GM21423 (cell line): ENCODE results near the gene GPC5.
"Not testable (repeated sequence)": the region's sequence is repeated elsewhere in the genome, so short reads cannot be mapped to it uniquely, and the experiment has no call there.

ENCODE experiments used
- ATAC-seq: cut with Tn5 transposase; IDR thresholded peaks from one replicate; pipeline ENCODE4 v1.9.1; 2021; ENCODE audit warnings: mild to moderate bottlenecking, moderate library complexity; ENCODE audit not compliant: unreplicated experiment

The GPC5 gene

DNA sequence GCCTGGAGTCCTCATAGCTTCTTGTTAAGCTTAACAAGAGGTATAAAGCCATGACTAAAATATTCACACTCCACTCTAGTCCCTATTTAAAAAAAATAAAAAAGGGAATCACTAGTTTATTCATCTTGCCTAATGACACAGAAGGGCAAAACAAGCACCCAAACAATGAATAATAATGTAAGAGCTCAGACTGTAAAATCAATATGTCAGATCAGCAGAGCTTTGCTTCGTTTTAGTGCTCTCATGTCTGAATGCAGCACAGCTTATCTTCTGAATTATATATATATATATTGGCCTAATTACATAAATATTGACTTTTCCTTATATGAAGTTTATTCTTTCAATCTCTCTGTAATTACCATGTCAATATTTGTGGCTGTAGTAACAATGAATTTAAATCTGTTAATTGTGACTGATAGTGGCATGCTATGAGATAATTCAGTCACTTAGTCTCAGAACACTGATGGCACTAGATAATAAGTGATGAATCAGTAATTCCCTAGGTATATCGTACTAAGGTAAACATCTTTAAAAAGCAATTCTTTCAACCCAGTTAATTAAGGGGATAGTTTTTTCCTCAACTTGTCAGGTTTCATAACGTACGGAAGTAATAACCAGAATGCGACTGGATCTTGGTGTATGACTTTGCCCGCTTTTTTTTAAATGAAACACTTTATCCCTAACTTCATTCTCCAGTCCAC, 1466.3 kb downstream of the GPC5 start:
- no peak for ATAC-seq

DNA sequence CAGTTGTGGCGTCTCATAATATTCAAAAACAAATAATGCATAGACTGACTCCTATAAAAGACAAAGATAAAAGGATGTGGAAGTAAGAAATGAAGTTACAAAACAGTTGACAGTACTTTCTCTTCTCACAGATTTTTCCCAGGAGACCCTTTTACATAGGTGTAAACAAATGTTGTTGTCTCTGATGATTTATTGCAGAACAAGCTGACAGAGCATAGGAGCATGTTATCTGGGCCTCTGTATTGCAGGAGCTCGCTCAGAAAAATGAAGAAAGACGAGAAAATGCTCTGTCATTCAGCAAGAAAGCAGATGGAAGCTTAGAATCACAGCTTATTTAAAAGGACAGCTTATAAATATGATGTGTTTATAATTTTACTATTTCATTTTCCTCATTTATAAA, 1474.6 kb downstream of the GPC5 start:
- no peak for ATAC-seq

DNA sequence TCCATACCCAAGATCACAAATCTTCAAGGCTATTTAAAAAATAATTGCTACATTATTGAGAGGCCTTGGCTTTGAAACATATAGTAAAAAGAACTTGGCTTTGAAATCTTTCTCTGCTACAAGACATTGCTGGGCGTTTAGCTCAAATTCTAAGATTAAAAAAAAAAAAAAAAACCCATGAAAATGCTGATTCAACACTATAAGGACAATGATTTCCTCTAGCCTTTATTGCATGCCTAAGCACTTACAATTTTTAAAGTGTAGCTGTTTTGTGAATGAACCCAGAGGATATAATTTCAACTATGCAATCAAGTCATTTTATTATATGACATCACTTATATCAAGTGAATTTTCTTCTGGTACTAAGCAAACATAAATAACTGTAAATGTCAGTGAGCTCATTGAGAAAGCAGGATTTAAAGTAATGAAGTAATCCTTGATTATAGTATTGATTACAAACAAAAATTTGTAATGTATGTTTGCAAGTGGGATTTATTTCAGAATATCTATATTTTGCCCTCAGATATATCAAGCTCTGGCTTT, 1488.2 kb downstream of the GPC5 start:
- ATAC-seq = no peak

DNA sequence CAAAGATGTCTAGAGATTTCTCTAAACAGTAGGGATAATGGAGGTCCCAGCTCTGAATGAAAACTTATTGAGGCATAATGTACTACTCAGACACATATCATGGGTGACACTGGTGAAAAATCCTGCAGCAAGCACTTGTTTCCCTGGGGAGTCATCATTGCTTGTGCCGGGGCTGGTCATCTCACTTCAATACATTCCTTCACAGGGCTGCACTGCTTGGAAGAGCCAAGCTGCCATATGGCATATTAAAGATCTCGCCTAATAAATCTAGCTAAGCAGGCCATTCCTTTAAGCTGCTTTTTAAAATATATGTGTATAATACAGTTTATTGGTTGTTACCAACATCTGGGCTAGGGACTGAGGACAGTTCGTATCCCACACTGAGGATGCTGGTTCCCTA, 1496.0 kb downstream of the GPC5 start:
- no peak for ATAC-seq

DNA sequence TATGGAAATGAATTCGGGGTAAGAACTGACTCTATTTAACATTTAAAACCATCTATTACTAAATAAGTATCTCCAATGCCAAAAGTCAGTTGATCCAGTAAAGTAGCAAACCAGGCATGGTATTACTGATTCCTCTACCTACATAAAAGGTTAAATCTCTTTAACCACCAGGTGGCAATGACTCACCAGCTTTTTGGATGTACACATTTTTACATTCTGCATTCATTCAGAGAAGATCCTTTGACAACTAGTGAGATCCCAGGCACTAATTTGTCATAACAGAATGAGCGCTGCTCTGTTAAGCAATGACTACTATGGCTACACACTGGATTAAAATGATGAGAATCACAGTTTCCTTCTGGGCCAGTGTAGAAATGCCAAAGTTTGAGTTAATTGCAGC, 1498.4 kb downstream of the GPC5 start:
- ATAC-seq = no peak

DNA sequence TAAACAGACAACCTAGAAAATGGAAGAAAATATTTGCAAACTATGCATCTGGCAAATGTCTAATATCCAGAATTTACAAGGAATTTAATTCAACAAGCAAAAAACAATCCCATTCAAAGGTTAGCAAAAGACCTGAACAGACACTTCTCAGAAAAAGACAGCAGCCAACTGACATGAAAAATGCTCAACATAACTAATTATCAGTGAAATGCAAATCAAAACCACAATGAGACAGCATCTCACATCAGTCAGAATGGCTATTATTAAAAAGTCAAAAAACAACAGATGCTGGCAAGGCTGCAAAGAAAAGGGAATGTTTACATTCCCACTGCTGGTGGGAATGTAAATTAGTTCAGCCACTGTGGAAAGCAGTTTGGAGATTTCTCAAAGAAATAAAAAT, 1500.5 kb downstream of the GPC5 start:
- ATAC-seq = not testable (repeated sequence)

DNA sequence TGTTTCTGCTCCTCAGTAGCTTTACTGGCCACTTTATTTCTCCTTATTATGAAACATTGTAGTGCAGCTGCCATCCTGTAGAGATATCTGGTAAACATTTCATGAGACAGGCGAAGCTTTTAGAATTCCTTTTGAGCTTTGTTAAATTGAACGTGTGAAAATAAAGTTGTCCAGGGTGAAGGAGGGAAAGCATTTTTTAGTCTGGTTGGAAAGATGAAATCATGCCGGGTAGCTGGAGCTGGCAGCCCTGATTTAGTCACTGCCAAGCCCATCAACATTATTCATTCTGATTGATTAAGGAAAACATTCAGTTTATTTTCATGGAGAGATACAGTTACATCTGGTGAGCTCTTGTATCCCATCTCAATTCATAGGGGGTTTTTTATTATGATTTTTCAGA, 1502.0 kb downstream of the GPC5 start:
- no peak for ATAC-seq

DNA sequence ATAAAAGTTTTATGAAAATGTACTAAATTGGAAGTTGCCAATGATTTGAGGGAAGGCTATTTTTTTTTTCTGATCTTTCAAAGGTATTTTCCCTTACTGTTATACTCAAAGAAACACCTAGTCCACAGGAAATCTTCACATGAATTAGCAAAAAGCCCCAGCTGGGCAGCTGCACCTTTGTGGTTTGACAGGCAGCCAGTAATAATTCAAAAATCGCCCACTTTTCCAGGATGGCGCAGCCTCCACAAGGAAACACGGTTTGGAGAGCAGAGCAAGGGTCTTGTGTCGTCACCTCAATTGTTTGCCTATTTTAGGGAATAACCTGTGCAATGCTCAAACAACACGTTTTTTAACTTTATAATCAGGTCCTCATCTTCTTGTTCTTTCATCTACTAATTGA, 1503.3 kb downstream of the GPC5 start:
- ATAC-seq = no peak

DNA sequence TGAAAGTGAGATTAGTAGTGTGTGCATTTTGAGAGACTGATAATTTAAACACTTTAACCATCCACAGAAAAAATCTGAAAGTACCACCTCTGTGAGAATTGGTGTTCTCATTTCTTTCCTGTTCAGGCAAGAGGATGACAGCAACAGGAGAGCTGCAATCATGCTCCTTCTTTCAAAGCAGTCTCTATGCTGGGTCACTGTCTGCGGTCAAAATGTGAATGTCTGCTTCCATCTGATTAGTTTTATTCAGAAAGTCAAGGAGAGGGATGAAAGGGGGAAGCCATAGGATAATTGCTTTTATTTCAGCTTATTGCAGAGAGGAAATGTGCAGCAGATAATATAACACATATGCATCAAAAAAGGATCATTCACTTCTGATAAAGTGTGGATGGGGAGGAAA, 1514.2 kb downstream of the GPC5 start:
- no peak for ATAC-seq

DNA sequence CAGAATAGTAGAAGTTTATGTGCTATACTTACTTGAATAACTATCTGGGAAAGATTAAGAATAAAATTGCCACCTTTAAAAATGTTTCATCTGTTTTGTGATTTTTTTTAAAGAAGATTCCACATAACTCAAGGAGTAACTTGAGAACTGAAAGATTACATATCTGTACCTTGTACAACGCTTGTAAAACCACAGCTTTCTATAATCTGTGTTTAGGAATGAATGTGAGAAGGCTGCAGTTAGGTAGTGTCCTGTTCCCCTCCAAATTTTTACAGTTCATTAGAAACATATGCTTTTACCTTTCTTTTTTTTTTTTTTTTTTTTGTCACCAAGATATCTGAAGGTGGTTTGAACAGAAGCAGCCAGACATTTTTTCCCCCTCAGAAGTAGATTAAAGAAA, 1515.4 kb downstream of the GPC5 start:
- no peak for ATAC-seq
